GM19351 (cell line): ENCODE results near the gene RNF169.

ENCODE experiments used
- ATAC-seq: cut with Tn5 transposase; IDR thresholded peaks from one replicate; pipeline ENCODE4 v1.9.1; 2021; ENCODE audit warnings: mild to moderate bottlenecking, moderate library complexity; ENCODE audit not compliant: unreplicated experiment

Gene RNF169

GRCh38 chr11:74769055-74769707, 20.5 kb downstream of the RNF169 start:
- ATAC-seq: no peak

DNA sequence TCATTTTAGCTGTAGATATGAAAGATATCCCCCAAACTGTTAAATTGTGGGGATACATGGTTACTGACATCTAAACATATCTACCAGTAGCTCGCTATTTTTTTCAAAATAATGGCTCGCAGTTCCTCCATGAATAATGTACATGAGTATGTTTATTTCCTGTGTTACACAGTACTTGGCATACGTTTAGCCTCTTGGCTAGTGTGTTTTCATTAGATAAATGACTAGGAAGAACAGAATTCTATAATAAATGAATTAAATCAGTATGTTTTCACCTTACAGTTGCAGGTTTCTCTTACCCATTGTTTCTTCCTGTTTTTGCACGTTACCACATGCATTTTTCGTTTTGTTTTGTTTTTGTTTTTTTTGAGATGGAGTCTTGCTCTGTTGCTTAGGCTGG, 21.8 kb downstream of the RNF169 start:
- ATAC-seq: no peak

DNA sequence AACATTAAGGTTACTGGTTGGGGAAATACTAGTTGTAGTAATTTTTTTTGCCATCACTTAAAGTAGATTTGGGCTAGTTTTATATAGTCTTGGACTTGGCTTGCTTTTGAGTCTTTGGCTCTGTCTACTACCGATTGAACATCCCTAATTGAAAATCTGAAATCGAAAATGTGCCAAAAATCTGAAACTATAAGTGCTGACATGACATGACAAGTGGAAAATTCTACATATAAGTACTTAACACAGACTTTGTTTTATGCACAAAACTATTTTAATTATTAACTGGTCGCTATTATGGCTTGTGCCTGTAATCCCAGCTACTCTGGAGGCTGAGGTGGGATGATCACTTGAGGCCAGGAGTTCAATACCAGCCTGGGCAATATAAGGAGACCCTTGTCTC, 22.5 kb downstream of the RNF169 start:
- no peak for ATAC-seq

DNA sequence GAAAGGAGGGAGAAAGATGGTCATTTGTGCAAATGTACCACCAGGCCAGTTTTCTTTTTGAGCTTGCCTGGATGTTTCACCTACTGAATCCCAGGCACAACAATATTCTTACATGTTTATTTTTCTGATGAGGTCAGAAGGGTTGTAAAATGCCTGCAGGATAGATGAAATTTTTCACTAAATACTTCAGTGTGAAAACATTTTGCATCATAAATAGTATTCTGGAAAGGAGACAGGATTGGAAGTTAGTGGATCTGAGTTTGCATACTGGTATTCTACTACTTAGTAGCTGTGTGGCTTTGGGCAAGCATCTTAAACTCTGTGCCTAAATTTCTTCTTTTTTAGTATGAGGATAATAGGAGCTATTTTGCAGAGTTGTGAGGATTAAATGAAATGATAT, 24.8 kb downstream of the RNF169 start:
- ATAC-seq: no peak

GRCh38 chr11:74775762-74776161, 27.1 kb downstream of the RNF169 start:
- ATAC-seq: no peak

GRCh38 chr11:74776546-74776945, 27.9 kb downstream of the RNF169 start:
- ATAC-seq: no peak

- ATAC-seq: no peak
Observed at GRCh38 chr11:74777038-74777437, 28.4 kb downstream of the RNF169 start.

- ATAC-seq: no peak
Observed at GRCh38 chr11:74777877-74778276, 29.2 kb downstream of the RNF169 start.

DNA sequence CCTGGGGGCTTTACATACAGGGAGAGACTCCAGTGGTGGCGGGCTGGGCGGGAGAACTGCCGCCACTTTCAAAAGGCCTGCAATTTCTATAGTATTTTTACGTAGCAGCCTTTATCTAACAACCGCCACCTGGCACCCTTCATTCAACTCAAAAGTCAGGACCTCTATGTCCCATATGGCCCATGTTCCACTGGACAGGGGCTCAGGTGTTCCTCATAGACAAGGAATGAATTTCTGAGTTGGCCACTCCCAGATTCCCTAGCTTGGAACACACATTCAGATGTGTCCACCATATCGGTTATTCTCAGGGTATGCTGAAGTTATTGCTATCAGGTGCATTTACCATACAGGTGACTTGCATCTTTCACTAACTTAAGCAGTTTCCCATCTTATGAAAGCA, 29.9 kb downstream of the RNF169 start:
- ATAC-seq: no peak

DNA sequence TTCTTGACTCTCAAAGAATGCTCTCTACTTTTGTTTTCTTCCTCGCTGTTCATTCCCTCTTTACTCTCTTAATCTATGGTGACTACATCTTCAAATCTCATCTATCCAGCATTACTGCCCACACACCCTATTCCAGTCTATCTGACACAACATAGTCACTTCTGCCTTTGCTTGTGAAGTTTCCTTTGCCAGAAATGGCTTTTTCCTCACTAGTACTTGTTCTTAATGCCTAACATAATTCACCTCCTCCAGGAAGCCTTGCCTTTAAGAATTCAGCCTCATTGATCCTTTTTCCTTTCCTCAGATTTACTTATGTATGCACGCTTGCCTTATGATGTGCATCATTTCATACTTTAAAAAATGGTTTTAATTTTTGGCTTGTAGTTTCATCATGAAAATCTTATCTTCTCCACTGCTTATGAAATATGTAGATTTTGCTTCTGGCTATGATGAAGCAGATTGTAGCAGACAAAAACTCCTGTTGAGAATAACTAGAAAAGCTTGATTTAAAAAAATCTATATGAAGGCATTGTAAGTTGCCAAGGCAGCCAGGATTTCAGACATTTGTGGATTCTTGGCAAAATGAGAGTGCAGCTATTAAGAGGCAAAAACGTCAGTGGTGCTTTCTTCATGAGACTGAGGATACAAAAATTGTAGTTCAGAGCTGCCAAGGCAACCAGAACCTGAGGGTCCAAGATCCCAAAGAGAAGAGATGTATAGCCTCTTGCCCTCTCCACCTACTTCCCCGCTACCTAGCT, 31.8 kb downstream of the RNF169 start:
- no peak for ATAC-seq

GRCh38 chr11:74783241-74783871, 34.7 kb downstream of the RNF169 start:
- ATAC-seq: peak; percentile 80

DNA sequence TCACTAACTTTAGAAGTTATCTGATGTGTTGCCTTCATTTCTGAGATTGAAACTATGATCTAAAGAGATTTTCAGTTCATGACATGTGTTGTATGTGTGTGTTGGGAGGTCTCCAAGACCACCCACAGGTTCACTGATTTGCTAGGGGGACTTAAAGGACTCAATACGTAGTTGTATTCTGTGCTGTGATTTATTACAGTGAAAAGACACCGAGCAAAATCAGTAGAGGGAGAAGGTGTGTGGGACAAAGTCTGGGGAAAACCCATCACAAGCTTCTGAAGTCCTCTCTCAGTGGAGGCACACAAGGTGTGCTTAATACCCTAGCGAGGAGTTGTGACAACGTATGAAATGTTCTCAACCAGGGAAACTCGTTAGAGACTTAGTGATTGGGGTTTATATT, 35.6 kb downstream of the RNF169 start:
- ATAC-seq: peak; percentile 55

GRCh38 chr11:74784726-74785125, 36.1 kb downstream of the RNF169 start:
- no peak for ATAC-seq

GRCh38 chr11:74786574-74786973, 37.9 kb downstream of the RNF169 start:
- no peak for ATAC-seq

DNA sequence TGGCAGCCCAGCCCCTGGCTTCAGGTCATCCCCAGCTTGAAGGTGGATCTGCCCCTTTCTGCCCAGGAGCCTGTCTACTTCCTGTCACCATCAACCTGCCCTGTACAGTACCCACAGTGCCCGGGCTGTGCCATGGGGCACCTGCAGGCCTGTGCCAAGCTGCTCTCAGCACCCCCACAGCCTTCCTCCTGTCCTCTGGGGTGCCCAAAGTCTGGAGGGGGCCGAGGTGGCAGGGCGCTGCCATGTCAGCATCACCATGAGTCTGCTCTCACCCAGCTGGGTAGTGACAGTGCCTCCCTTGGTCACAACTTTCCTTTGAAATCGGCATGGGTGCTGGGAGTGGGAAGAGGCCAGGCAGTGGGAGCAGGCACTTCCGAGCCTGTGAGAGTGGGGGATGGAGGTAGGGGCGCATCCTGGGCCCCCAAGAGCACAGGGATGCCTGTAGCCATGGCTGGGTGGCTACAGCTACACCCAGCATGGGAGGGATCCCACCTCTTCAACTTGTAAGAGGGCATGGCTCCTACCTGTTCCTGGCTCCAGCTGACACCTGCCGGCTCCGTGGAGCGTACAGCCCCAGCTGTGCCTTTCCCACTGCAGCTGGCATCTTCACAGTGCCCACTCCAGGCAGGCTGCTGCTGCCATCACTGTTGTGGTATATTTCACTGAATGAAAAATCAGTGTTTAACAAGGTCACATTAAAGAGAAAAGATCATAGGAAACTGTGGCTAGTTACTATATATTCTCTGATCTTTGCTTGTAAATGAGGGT, 42.9 kb downstream of the RNF169 start:
- ATAC-seq: no peak

DNA sequence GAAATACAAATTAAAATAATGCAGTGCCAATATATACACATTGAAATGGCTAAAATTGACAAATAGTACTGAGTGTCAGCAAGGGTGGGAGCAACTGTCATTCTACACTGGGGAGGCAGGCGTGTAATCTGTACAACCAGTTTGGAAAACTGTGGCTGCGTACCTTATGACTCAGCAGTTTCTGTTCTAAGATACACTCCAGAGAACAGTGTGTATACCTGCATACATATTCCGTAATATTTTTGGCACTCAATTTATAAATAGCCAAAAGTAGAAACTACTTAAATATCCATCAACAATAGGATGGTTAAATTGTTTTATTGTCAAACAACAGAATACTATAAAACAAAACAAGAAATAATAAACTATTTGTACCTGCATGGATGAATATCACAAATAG, 57.6 kb downstream of the RNF169 start:
- ATAC-seq: no peak

GRCh38 chr11:74809801-74810200, 61.2 kb downstream of the RNF169 start:
- no peak for ATAC-seq

DNA sequence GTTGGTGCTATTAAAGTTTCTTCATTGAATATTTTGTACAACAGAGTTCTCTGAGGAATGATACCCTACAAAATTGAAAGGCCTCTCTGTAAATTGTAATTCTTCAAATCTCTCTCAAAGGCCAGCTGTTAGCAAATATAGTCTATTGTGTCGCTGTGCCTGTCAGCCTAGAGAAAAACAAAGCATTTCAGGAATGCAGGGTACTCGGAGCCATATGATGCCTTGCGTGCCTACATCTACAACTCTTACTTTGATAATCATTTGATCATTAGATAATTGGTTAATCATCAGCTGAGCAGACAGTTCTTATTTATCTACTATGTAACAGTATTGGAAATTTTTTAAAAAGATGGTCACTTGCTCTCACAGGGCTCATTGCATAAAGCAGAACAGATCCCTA, 67.3 kb downstream of the RNF169 start:
- no peak for ATAC-seq

- ATAC-seq: no peak
Observed at GRCh38 chr11:74816664-74817063, 68.0 kb downstream of the RNF169 start.

- ATAC-seq: no peak
Observed at GRCh38 chr11:74818283-74818946, 69.8 kb downstream of the RNF169 start.

- no peak for ATAC-seq
Observed at GRCh38 chr11:74819400-74819799, 70.8 kb downstream of the RNF169 start.
